GM10266 (cell line): Measurements from ENCODE around the gene IGFBP7.

ENCODE experiments used
- DNase-seq: peaks from one replicate; pipeline ENCODE4 v3.0.0; 2012; ENCODE audit errors: extremely low spot score
- CTCF ChIP-seq: IDR thresholded peaks from 2 replicates; pipeline ENCODE4 v1.5.1; 2012; ENCODE audit warnings: mild to moderate bottlenecking, low read depth; ENCODE audit not compliant: control insufficient read depth, insufficient read depth; ENCODE audit errors: missing control alignments

IGFBP7 gene

GRCh38 chr4:57089549-57089948, 20.6 kb downstream of the IGFBP7 start:
- TF ChIP-seq CTCF, result no peak

GRCh38 chr4:57086031-57086723, 24.0 kb downstream of the IGFBP7 start:
- TF ChIP-seq CTCF, result no peak
- no peak for DNase-seq

More at GRCh38 chr4:57089549-57089948, 20.6 kb downstream of the IGFBP7 start:
- no peak for DNase-seq

- no peak for DNase-seq
- TF ChIP-seq CTCF, result no peak
Observed at GRCh38 chr4:57085278-57085677, 24.9 kb downstream of the IGFBP7 start.

- TF ChIP-seq CTCF, result no peak
- DNase-seq, result no peak
Observed at GRCh38 chr4:57084360-57084759, 25.8 kb downstream of the IGFBP7 start.

- TF ChIP-seq CTCF, result no peak
- DNase-seq, result no peak
Observed at GRCh38 chr4:57083090-57083489, 27.1 kb downstream of the IGFBP7 start.

GRCh38 chr4:57081651-57082621, 28.2 kb downstream of the IGFBP7 start:
- DNase-seq, result no peak
- no peak for TF ChIP-seq CTCF
